Measurements from ENCODE around the gene TICAM2.
A peak's percentile ranks its signal among the peaks of the same experiment; 100 is the strongest.

Gene TICAM2

GRCh38 chr5:115568668-115569067 lies 33.6 kb downstream of the TICAM2 start:
- no peak for DNase-seq (ENCODE audit: low read depth)

GRCh38 chr5:115565233-115565632 lies 37.0 kb downstream of the TICAM2 start:
- DNase-seq (ENCODE audit: low read depth): no peak

GRCh38 chr5:115561176-115561575 lies 41.1 kb downstream of the TICAM2 start:
- DNase-seq (ENCODE audit: low read depth): no peak

- no peak for DNase-seq (ENCODE audit: low read depth)
Measured at GRCh38 chr5:115559524-115559923, 42.8 kb downstream of the TICAM2 start.

GRCh38 chr5:115558388-115558956 lies 43.8 kb downstream of the TICAM2 start:
- no peak for DNase-seq (ENCODE audit: low read depth)

- no peak for DNase-seq (ENCODE audit: low read depth)
Measured at GRCh38 chr5:115557667-115558387, 44.5 kb downstream of the TICAM2 start.

GRCh38 chr5:115556276-115556675 lies 46.0 kb downstream of the TICAM2 start:
- DNase-seq (ENCODE audit: low read depth): no peak

- DNase-seq (ENCODE audit: low read depth): no peak
Measured at GRCh38 chr5:115555084-115555633, 47.1 kb downstream of the TICAM2 start.

GRCh38 chr5:115553082-115553481 lies 49.2 kb downstream of the TICAM2 start:
- no peak for DNase-seq (ENCODE audit: low read depth)

GRCh38 chr5:115551415-115551814 lies 50.9 kb downstream of the TICAM2 start:
- DNase-seq (ENCODE audit: low read depth): no peak

GRCh38 chr5:115549154-115549553 lies 53.1 kb downstream of the TICAM2 start:
- DNase-seq (ENCODE audit: low read depth): no peak

- no peak for DNase-seq (ENCODE audit: low read depth)
Measured at GRCh38 chr5:115548683-115549082, 53.6 kb downstream of the TICAM2 start.

GRCh38 chr5:115545351-115545882 lies 56.9 kb downstream of the TICAM2 start:
- no peak for DNase-seq (ENCODE audit: low read depth)

- DNase-seq (ENCODE audit: low read depth): peak; percentile 94
Measured at GRCh38 chr5:115544436-115545350, 57.6 kb downstream of the TICAM2 start, which contains the start of gene FEM1C. FEM1C (minus strand) TSS chr5:115544775; CDS start chr5:115543493, 1,282 bp downstream.

GRCh38 chr5:115544043-115544435 lies 58.2 kb downstream of the TICAM2 start:
- DNase-seq (ENCODE audit: low read depth): peak; percentile 22

- DNase-seq (ENCODE audit: low read depth): no peak
Measured at GRCh38 chr5:115543365-115544042, 58.8 kb downstream of the TICAM2 start.

GRCh38 chr5:115542651-115543364 lies 59.5 kb downstream of the TICAM2 start:
- DNase-seq (ENCODE audit: low read depth): no peak

GRCh38 chr5:115542086-115542485 lies 60.2 kb downstream of the TICAM2 start:
- no peak for DNase-seq (ENCODE audit: low read depth)

GRCh38 chr5:115541611-115542010 lies 60.7 kb downstream of the TICAM2 start:
- no peak for DNase-seq (ENCODE audit: low read depth)

GRCh38 chr5:115535479-115536035 lies 66.7 kb downstream of the TICAM2 start:
- no peak for DNase-seq (ENCODE audit: low read depth)

- DNase-seq (ENCODE audit: low read depth): no peak
Measured at GRCh38 chr5:115532517-115532916, 69.8 kb downstream of the TICAM2 start.
